Neuronal stem cell (in vitro differentiated cells): ENCODE measurements around the gene COX4I2.
A peak's percentile ranks its signal among the peaks of the same experiment; 100 is the strongest.

Experiments used
- DNase-seq: peaks from one replicate; pipeline ENCODE4 v3.0.0-alpha.2; 2013; ENCODE audit warnings: low spot score
- H2AFZ ChIP-seq: one replicate; pipeline ENCODE4 v1.6.1; 2013; ENCODE audit warnings: mild to moderate bottlenecking, low read length, inconsistent platforms
- H2AK5ac ChIP-seq: 2 replicates; pipeline ENCODE4 v1.6.1; 2013; ENCODE audit warnings: low read depth, mild to moderate bottlenecking, inconsistent platforms, low read length, moderate library complexity, mixed read lengths
- H2BK120ac ChIP-seq: 2 replicates; pipeline ENCODE4 v1.6.1; 2013; ENCODE audit warnings: low read depth, mild to moderate bottlenecking, inconsistent platforms, low read length, moderate library complexity, mixed read lengths
- H2BK12ac ChIP-seq: one replicate; pipeline ENCODE4 v1.6.1; 2013; ENCODE audit warnings: low read length, inconsistent platforms
- H2BK15ac ChIP-seq: 2 replicates; pipeline ENCODE4 v1.6.1; 2013; ENCODE audit warnings: mild to moderate bottlenecking, low read length, inconsistent platforms, mixed read lengths
- H2BK5ac ChIP-seq: one replicate; pipeline ENCODE4 v1.6.1; 2013; ENCODE audit warnings: inconsistent platforms, mild to moderate bottlenecking, low read length, moderate library complexity
- H3K14ac ChIP-seq: one replicate; pipeline ENCODE4 v1.6.1; 2013; ENCODE audit warnings: low read length, inconsistent platforms
- H3K18ac ChIP-seq: 2 replicates; pipeline ENCODE4 v1.6.1; 2013; ENCODE audit warnings: low read length, inconsistent platforms
- H3K23ac ChIP-seq: 2 replicates; pipeline ENCODE4 v1.6.1; 2013; ENCODE audit warnings: low read depth, mild to moderate bottlenecking, mixed read lengths, low read length, inconsistent platforms; ENCODE audit not compliant: poor library complexity
- H3K27ac ChIP-seq: replicated peaks from 3 replicates; pipeline ENCODE4 v1.5.1; 2013; ENCODE audit warnings: low read length, inconsistent platforms
- H3K27me3 ChIP-seq, 3 experiments: 2 replicates each; pipeline ENCODE4 v1.6.1; 2013; ENCODE audit warnings: low read length in 3 of 3, mild to moderate bottlenecking in 2 of 3, inconsistent platforms in 1 of 3, low read depth in 1 of 3, mixed read lengths in 1 of 3, moderate library complexity in 1 of 3; ENCODE audit not compliant: control insufficient read depth in 3 of 3, insufficient read depth in 3 of 3
- H3K36me3 ChIP-seq, 2 donors: replicated peaks in 1 of 2; 2 replicates each; pipeline ENCODE4 v1.6.1; 2013; ENCODE audit warnings: low read length in 2 of 2; ENCODE audit not compliant: control insufficient read depth in 2 of 2, insufficient read depth in 2 of 2
- H3K4ac ChIP-seq: 2 replicates; pipeline ENCODE4 v1.6.1; 2013; ENCODE audit warnings: inconsistent platforms, mild to moderate bottlenecking, low read length, moderate library complexity
- H3K4me1 ChIP-seq, 2 donors: 1 replicate in 1 of 2; 2 replicates in 1 of 2; pipeline ENCODE4 v1.6.1; 2013; ENCODE audit warnings: low read length in 2 of 2, low read depth in 1 of 2; ENCODE audit not compliant: control insufficient read depth in 2 of 2, insufficient read depth in 1 of 2
- H3K4me2 ChIP-seq: one replicate; pipeline ENCODE4 v1.6.1; 2013; ENCODE audit warnings: mild to moderate bottlenecking, low read length, inconsistent platforms; ENCODE audit not compliant: insufficient read depth, poor library complexity, severe bottlenecking
- H3K4me3 ChIP-seq, 2 donors: 2 replicates each; pipeline ENCODE4 v1.5.1; 2013; ENCODE audit warnings: low read length in 2 of 2, mild to moderate bottlenecking in 2 of 2, inconsistent platforms in 1 of 2, moderate library complexity in 1 of 2
- H3K79me1 ChIP-seq: one replicate; pipeline ENCODE4 v1.6.1; 2013; ENCODE audit warnings: low read depth, mild to moderate bottlenecking, inconsistent platforms, low read length, moderate library complexity
- H3K9ac ChIP-seq: one replicate; pipeline ENCODE4 v1.6.1; 2013; ENCODE audit warnings: mild to moderate bottlenecking, low read depth, low read length, inconsistent platforms; ENCODE audit not compliant: poor library complexity
- H3K9me3 ChIP-seq, 2 donors: replicated peaks in 1 of 2; 2 replicates each; pipeline versions ENCODE3 to v1.6.1; 2013; ENCODE audit warnings: low read length in 2 of 2, mild to moderate bottlenecking in 2 of 2, inconsistent platforms in 1 of 2, low read depth in 1 of 2, mixed read lengths in 1 of 2, moderate library complexity in 1 of 2; ENCODE audit not compliant: control insufficient read depth in 2 of 2, insufficient read depth in 1 of 2
- H4K8ac ChIP-seq: one replicate; pipeline ENCODE4 v1.6.1; 2013; ENCODE audit warnings: low read depth, mild to moderate bottlenecking, inconsistent platforms, low read length, moderate library complexity
- H4K91ac ChIP-seq: one replicate; pipeline ENCODE4 v1.6.1; 2013; ENCODE audit warnings: low read length, low read depth, mild to moderate bottlenecking, inconsistent platforms; ENCODE audit not compliant: poor library complexity
- WGBS, 2 donors: extraction: QIAGEN DNeasy Blood & Tissue Kit; methylation state at CpG; one replicate each; pipeline ENCODE4 v1.1.7; 2013; ENCODE audit warnings: missing lambda C conversion rate in 2 of 2, mixed read lengths in 1 of 2; ENCODE audit not compliant: insufficient read length in 2 of 2, insufficient replicate concordance in 1 of 2; ENCODE audit errors: extremely low coverage in 2 of 2; 5-methylcytosine and 5-hydroxymethylcytosine counted together

The COX4I2 gene

DNA sequence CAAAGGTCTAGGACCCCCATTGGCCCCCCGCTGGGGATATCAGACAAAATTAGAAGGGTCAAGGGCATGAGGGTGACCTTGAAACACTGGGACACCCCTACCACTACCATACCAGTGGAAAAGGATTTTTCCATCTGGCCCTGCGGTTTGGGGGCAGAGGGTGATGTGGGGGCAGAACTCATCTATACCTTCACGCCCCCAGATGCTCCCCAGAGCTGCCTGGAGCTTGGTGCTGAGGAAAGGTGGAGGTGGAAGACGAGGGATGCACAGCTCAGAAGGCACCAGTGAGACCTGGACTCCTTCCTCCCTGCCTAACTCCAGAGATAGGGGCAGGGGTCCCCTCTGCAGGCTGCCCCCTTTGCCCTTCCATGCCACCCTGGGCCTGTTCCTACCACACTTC lies 1.1 kb downstream of the COX4I2 start:
- no peaks in the 10 kb centered on the region for H3K79me1 ChIP-seq
- H2BK12ac ChIP-seq = no peak overlapping the region
- no CpG with 5 or more reads among the region's 4 CpGs for WGBS, 2 donors
- H3K4ac ChIP-seq = no peak overlapping the region
- H3K9me3 ChIP-seq = no peaks in the 10 kb centered on the region
- H4K91ac ChIP-seq = no peak overlapping the region
- H2AK5ac ChIP-seq = peak overlapping the region; percentile 9
- H3K27ac ChIP-seq = no peak overlapping the region
- DNase-seq = no peak
- H2BK5ac ChIP-seq = no peak overlapping the region
- peaks cover 0 to 3% of the 10 kb centered on the region in 2 donors for H3K4me1 ChIP-seq
- no peak overlapping the region for H2BK15ac ChIP-seq
- no peak overlapping the region for H3K23ac ChIP-seq
- H3K9ac ChIP-seq = no peak overlapping the region
- no peak overlapping the region for H4K8ac ChIP-seq
- no peak overlapping the region for H2BK120ac ChIP-seq
- no peak overlapping the region for H2AFZ ChIP-seq
- H3K4me3 ChIP-seq = no peak overlapping the region
- H3K4me2 ChIP-seq = no peak overlapping the region
- no peaks in the 10 kb centered on the region for H3K36me3 ChIP-seq
- H3K27me3 ChIP-seq = no peaks in the 10 kb centered on the region
- no peak overlapping the region for H3K18ac ChIP-seq
- no peak overlapping the region for H3K14ac ChIP-seq

DNA sequence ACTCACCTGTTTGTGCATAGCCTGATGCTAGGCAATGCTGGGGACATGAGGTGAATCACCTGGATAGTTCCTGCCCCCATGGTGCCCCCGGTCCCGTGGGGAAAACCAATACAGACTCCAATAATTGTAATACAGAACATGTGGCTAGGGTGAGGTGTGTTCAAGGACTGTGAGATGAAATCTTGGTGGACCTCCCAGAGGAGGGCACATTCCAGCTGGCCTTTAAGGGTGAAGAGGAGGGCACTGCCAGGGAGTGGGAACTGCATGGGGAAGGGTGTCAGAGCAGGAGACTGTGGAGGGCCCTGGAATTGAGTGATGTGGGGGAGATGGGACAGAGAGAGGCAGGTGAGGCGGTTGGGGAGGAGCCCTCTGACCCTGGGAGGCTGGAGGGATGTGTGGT lies 2.5 kb downstream of the COX4I2 start:
- H4K91ac ChIP-seq = no peak overlapping the region
- DNase-seq = no peak
- H3K79me1 ChIP-seq = no peaks in the 10 kb centered on the region
- H3K14ac ChIP-seq = peak overlapping the region; percentile 1
- H3K27ac ChIP-seq = no peak overlapping the region
- no peak overlapping the region for H3K18ac ChIP-seq
- no peak overlapping the region for H3K23ac ChIP-seq
- peaks cover 0 to 3% of the 10 kb centered on the region in 2 donors for H3K4me1 ChIP-seq
- no peak overlapping the region for H4K8ac ChIP-seq
- no peak overlapping the region for H3K4me2 ChIP-seq
- no peak overlapping the region for H3K4ac ChIP-seq
- no peak overlapping the region for H2BK12ac ChIP-seq
- H2AFZ ChIP-seq = no peak overlapping the region
- no CpG with 5 or more reads among the region's 3 CpGs for WGBS, 2 donors
- H3K4me3 ChIP-seq = no peak overlapping the region
- no peak overlapping the region for H3K9ac ChIP-seq
- no peak overlapping the region for H2BK120ac ChIP-seq
- no peaks in the 10 kb centered on the region for H3K27me3 ChIP-seq
- no peak overlapping the region for H2AK5ac ChIP-seq
- H2BK5ac ChIP-seq = no peak overlapping the region
- no peaks in the 10 kb centered on the region for H3K9me3 ChIP-seq
- no peak overlapping the region for H2BK15ac ChIP-seq
- no peaks in the 10 kb centered on the region for H3K36me3 ChIP-seq

DNA sequence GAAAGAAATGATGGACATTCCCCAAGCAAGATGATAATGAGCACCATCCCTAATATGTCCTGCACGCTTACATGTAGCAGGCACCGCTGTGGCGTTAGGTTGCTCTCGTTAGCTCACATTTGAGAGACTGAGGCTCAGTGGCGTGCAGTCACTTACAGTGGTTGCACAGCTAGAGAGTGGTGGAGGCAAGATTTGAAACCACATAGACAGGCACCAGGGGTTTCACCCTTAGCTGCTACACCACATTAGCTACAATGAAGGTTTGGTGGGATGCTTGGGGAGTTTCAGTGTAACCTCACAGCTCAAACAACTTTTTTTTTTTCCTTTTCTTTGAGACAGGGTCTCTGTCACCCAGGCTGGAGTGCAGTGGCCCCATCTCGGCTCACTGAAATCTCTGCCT lies 3.7 kb downstream of the COX4I2 start:
- no peak overlapping the region for H3K27ac ChIP-seq
- no peaks in the 10 kb centered on the region for H3K9me3 ChIP-seq
- H2AK5ac ChIP-seq = no peak overlapping the region
- H2BK120ac ChIP-seq = no peak overlapping the region
- H2BK5ac ChIP-seq = no peak overlapping the region
- no peak overlapping the region for H3K14ac ChIP-seq
- H3K79me1 ChIP-seq = no peaks in the 10 kb centered on the region
- H3K18ac ChIP-seq = no peak overlapping the region
- H3K4me3 ChIP-seq = no peak overlapping the region
- H4K91ac ChIP-seq = no peak overlapping the region
- no CpG with 5 or more reads among the region's 6 CpGs for WGBS, 2 donors
- peaks cover 0 to 3% of the 10 kb centered on the region in 2 donors for H3K4me1 ChIP-seq
- no peak overlapping the region for H4K8ac ChIP-seq
- no peak overlapping the region for H3K23ac ChIP-seq
- H3K4ac ChIP-seq = no peak overlapping the region
- no peak for DNase-seq
- no peak overlapping the region for H3K9ac ChIP-seq
- H3K27me3 ChIP-seq = no peaks in the 10 kb centered on the region
- H3K36me3 ChIP-seq = no peaks in the 10 kb centered on the region
- no peak overlapping the region for H2BK15ac ChIP-seq
- H2AFZ ChIP-seq = no peak overlapping the region
- no peak overlapping the region for H2BK12ac ChIP-seq
- H3K4me2 ChIP-seq = no peak overlapping the region

- H3K9me3 ChIP-seq = no peaks in the 10 kb centered on the region
- H2BK120ac ChIP-seq = no peak overlapping the region
- H3K14ac ChIP-seq = peak overlapping the region; percentile 78
- no peak overlapping the region for H2AK5ac ChIP-seq
- H2BK5ac ChIP-seq = no peak overlapping the region
- H3K9ac ChIP-seq = peak overlapping the region; percentile 27
- H3K4me2 ChIP-seq = no peak overlapping the region
- H2BK15ac ChIP-seq = no peak overlapping the region
- H3K4me3 ChIP-seq = no peak overlapping the region
- H3K79me1 ChIP-seq = no peaks in the 10 kb centered on the region
- no peak overlapping the region for H2BK12ac ChIP-seq
- WGBS, 2 donors = no CpG with 5 or more reads among the region's 1 CpG
- H2AFZ ChIP-seq = no peak overlapping the region
- peak overlapping the region; percentile 32 for H3K23ac ChIP-seq
- H3K27ac ChIP-seq = no peak overlapping the region
- DNase-seq = no peak
- H4K91ac ChIP-seq = no peak overlapping the region
- H4K8ac ChIP-seq = no peak overlapping the region
- no peak overlapping the region for H3K18ac ChIP-seq
- peaks cover 0 to 2% of the 10 kb centered on the region in 2 donors for H3K4me1 ChIP-seq
- H3K36me3 ChIP-seq = no peaks in the 10 kb centered on the region
- no peak overlapping the region for H3K4ac ChIP-seq
- no peaks in the 10 kb centered on the region for H3K27me3 ChIP-seq
Observed at GRCh38 chr20:31642837-31643236, 5.1 kb downstream of the COX4I2 start.
